ENCODE data around the gene PEF1. TPM values are rescaled to one million over a fixed set of nuclear protein-coding genes. Genes with fewer than 3 reads are reported as not detected.

Gene PEF1
- total RNA-seq, 1 experiment from 2014 or later = 33.7 TPM

DNA sequence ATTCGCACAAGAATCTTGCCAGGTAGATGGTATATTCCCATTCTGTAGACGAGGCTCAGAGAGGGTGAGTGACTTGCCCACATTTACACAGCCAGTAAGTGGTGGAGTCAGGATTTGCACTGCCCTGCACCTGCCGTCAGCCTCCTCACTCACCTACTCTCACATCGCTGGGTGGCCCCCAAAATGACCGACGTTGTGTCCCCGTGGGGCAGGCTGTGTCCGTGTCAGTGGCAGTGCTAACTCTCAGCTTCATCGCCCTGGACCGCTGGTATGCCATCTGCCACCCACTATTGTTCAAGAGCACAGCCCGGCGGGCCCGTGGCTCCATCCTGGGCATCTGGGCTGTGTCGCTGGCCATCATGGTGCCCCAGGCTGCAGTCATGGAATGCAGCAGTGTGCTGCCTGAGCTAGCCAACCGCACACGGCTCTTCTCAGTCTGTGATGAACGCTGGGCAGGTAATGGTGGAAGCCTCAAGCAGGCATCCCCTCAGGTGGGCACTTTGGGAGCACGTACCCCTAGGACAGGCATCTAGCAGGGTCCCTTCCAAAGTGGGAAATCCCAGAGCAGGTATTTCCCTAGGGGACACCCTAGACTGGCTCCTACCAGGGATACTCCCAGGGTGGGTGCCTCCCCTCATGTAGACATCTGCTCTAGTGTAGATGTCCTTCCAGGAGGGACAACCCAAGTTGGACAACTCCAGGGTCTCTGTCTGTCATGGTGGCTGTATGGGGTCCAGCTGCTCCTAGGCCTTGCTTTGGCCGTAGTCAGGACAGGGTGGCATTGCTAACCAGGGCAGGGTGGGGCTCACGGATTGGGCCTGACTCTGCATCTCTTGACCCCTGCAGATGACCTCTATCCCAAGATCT is 23.8 kb downstream of the PEF1 start:
- CTCF ChIA-PET = no interaction called here

More for the DNA sequence above, 23.8 kb downstream of the PEF1 start:
- Mint-ChIP-seq H3K4me1 (peaks cover 11% of the 10 kb centered on the region), H3K27ac (no peak overlapping the region), H3K4me3 (no peak overlapping the region), H3K36me3 (no peaks in the 10 kb centered on the region), H3K9me3 (no peaks in the 10 kb centered on the region), H3K27me3 (ENCODE audit: low read depth) (peaks cover 24% of the 10 kb centered on the region)
- ATAC-seq (no peak), DNase-seq (ENCODE audit: low spot score) (no peak)
- TF ChIP-seq NR2C2 (CRISPR knock-in tag; IDR thresholded peaks at IDR 0.05) = no peak
- TF ChIP-seq, protein P1, sequence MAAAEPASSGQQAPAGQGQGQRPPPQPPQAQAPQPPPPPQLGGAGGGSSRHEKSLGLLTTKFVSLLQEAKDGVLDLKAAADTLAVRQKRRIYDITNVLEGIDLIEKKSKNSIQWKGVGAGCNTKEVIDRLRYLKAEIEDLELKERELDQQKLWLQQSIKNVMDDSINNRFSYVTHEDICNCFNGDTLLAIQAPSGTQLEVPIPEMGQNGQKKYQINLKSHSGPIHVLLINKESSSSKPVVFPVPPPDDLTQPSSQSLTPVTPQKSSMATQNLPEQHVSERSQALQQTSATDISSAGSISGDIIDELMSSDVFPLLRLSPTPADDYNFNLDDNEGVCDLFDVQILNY (CRISPR knock-in tag; IDR thresholded peaks at IDR 0.05) = no peak
- TF ChIP-seq, protein P2, sequence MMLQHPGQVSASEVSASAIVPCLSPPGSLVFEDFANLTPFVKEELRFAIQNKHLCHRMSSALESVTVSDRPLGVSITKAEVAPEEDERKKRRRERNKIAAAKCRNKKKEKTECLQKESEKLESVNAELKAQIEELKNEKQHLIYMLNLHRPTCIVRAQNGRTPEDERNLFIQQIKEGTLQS (CRISPR knock-in tag; conservative IDR thresholded peaks at IDR 0.05) = no peak
- TF ChIP-seq SMAD3 (CRISPR knock-in tag; IDR thresholded peaks at IDR 0.05; ENCODE audit: borderline replicate concordance) = no peak
- TF ChIP-seq, protein P3, sequence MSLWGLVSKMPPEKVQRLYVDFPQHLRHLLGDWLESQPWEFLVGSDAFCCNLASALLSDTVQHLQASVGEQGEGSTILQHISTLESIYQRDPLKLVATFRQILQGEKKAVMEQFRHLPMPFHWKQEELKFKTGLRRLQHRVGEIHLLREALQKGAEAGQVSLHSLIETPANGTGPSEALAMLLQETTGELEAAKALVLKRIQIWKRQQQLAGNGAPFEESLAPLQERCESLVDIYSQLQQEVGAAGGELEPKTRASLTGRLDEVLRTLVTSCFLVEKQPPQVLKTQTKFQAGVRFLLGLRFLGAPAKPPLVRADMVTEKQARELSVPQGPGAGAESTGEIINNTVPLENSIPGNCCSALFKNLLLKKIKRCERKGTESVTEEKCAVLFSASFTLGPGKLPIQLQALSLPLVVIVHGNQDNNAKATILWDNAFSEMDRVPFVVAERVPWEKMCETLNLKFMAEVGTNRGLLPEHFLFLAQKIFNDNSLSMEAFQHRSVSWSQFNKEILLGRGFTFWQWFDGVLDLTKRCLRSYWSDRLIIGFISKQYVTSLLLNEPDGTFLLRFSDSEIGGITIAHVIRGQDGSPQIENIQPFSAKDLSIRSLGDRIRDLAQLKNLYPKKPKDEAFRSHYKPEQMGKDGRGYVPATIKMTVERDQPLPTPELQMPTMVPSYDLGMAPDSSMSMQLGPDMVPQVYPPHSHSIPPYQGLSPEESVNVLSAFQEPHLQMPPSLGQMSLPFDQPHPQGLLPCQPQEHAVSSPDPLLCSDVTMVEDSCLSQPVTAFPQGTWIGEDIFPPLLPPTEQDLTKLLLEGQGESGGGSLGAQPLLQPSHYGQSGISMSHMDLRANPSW (CRISPR knock-in tag; conservative IDR thresholded peaks at IDR 0.05; ENCODE audit: low read depth) = no peak
- TF ChIP-seq, protein P4, sequence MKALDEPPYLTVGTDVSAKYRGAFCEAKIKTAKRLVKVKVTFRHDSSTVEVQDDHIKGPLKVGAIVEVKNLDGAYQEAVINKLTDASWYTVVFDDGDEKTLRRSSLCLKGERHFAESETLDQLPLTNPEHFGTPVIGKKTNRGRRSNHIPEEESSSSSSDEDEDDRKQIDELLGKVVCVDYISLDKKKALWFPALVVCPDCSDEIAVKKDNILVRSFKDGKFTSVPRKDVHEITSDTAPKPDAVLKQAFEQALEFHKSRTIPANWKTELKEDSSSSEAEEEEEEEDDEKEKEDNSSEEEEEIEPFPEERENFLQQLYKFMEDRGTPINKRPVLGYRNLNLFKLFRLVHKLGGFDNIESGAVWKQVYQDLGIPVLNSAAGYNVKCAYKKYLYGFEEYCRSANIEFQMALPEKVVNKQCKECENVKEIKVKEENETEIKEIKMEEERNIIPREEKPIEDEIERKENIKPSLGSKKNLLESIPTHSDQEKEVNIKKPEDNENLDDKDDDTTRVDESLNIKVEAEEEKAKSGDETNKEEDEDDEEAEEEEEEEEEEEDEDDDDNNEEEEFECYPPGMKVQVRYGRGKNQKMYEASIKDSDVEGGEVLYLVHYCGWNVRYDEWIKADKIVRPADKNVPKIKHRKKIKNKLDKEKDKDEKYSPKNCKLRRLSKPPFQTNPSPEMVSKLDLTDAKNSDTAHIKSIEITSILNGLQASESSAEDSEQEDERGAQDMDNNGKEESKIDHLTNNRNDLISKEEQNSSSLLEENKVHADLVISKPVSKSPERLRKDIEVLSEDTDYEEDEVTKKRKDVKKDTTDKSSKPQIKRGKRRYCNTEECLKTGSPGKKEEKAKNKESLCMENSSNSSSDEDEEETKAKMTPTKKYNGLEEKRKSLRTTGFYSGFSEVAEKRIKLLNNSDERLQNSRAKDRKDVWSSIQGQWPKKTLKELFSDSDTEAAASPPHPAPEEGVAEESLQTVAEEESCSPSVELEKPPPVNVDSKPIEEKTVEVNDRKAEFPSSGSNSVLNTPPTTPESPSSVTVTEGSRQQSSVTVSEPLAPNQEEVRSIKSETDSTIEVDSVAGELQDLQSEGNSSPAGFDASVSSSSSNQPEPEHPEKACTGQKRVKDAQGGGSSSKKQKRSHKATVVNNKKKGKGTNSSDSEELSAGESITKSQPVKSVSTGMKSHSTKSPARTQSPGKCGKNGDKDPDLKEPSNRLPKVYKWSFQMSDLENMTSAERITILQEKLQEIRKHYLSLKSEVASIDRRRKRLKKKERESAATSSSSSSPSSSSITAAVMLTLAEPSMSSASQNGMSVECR (CRISPR knock-in tag; IDR thresholded peaks at IDR 0.05; ENCODE audit: borderline replicate concordance) = no peak
- TF ChIP-seq ZNF232 (CRISPR knock-in tag; IDR thresholded peaks at IDR 0.05) = no peak
- no peak for TF ChIP-seq HMGA2 (CRISPR knock-in tag; IDR thresholded peaks at IDR 0.05)
- TF ChIP-seq FOXK1 (CRISPR knock-in tag; IDR thresholded peaks at IDR 0.05) = no peak
- no peak for TF ChIP-seq ZNF317 (CRISPR knock-in tag; IDR thresholded peaks at IDR 0.05; ENCODE audit: borderline replicate concordance, low read depth)
- TF ChIP-seq TP53 (CRISPR knock-in tag; IDR thresholded peaks at IDR 0.05) = no peak
- TF ChIP-seq MYBL2 (CRISPR knock-in tag; IDR thresholded peaks at IDR 0.05) = no peak
- TF ChIP-seq ETV6 (CRISPR knock-in tag; IDR thresholded peaks at IDR 0.05) = no peak
- TF ChIP-seq, protein P5, sequence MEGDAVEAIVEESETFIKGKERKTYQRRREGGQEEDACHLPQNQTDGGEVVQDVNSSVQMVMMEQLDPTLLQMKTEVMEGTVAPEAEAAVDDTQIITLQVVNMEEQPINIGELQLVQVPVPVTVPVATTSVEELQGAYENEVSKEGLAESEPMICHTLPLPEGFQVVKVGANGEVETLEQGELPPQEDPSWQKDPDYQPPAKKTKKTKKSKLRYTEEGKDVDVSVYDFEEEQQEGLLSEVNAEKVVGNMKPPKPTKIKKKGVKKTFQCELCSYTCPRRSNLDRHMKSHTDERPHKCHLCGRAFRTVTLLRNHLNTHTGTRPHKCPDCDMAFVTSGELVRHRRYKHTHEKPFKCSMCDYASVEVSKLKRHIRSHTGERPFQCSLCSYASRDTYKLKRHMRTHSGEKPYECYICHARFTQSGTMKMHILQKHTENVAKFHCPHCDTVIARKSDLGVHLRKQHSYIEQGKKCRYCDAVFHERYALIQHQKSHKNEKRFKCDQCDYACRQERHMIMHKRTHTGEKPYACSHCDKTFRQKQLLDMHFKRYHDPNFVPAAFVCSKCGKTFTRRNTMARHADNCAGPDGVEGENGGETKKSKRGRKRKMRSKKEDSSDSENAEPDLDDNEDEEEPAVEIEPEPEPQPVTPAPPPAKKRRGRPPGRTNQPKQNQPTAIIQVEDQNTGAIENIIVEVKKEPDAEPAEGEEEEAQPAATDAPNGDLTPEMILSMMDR (IDR thresholded peaks at IDR 0.05) = no peak
- POLR2A ChIA-PET = no interaction called here

Data from WTC11 (cell line).